D341Med (cell line): ENCODE measurements around the gene DPH5.

ENCODE experiments used
- DNase-seq: peaks from one replicate; pipeline ENCODE4 v3.0.0; 2012; ENCODE audit warnings: low spot score

Gene DPH5

DNA sequence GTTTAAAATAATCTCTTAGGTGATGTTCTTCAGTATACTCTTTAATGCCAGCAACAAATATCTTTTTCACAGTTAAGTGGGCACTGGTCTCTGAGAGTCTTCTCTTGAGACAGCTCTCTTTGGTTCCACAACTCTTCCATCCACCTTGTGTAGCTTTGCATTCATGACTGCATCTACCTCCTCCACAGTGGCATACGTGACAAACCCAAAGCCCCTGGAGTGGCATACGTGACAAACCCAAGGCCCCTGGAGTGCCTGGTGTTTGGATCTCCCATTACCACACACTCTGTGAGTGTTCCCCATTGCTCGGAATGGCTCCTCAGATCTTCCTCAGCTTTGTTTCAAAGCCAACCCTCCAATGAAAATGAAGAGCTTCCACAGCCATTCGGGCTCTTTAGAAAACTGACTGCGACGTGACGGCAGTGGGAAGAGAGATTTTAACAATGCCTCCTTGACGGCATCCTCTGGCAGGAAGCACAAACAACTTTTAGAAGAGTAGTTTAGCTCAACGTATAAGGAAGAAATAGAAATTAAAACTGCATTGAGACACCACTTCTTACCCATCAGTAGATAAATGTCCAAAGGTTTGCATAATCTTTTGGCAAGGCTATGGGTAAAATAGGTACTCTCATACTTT is 83.9 kb downstream of the DPH5 start:
- DNase-seq, result no peak

DNA sequence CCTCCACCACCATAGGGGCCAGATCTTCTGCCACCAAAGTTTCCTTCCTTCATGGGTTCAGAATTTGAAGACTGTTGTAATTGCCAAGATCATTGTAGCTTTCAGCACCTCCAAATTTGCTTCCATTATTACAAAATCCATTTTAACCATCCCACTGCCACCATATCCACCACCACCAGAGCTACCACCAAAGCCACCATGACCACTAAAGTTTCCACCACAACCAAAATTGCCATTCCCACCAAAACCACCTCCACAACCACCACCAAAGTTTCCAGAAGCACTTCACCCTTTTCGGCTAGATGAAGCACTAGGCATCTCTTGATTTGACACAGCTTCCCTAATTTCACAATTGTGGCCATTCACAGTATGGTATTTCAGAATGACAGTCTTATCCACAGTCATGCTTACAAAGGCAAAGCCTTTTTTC is 84.5 kb downstream of the DPH5 start:
- no peak for DNase-seq
